Hepatocyte (in vitro differentiated cells): Measurements from ENCODE around the gene KYAT1. TPM values are rescaled to one million over a fixed set of nuclear protein-coding genes. Genes with fewer than 3 reads are reported as not detected.

ENCODE experiments used
- DNase-seq: peaks from one replicate; pipeline ENCODE4 v3.0.0-alpha.2; 2016; ENCODE audit warnings: low spot score
- H2AFZ ChIP-seq: fragments of 200-600 bp; sonication (generic); 2 replicates; pipeline ENCODE4 v1.6.0; 2016; ENCODE audit warnings: antibody characterized with exemption, mild to moderate bottlenecking
- H3K27ac ChIP-seq: fragments of 200-600 bp; sonication (generic); 2 replicates; pipeline ENCODE4 v1.5.1; 2016; ENCODE audit warnings: mild to moderate bottlenecking
- H3K27me3 ChIP-seq: fragments of 200-600 bp; sonication (generic); 2 replicates; pipeline ENCODE4 v1.6.1; 2016
- H3K36me3 ChIP-seq: fragments of 200-600 bp; sonication (generic); replicated peaks from 2 replicates; pipeline ENCODE4 v1.5.1; 2016; ENCODE audit warnings: low read depth; ENCODE audit not compliant: insufficient read depth
- H3K4me1 ChIP-seq: fragments of 200-600 bp; sonication (generic); 2 replicates; pipeline ENCODE4 v1.5.1; 2016; ENCODE audit warnings: mild to moderate bottlenecking, moderate library complexity; ENCODE audit not compliant: insufficient read depth
- H3K4me2 ChIP-seq: fragments of 200-600 bp; sonication (generic); 2 replicates; pipeline ENCODE4 v1.6.0; 2016
- H3K4me3 ChIP-seq: fragments of 200-600 bp; sonication (generic); 2 replicates; pipeline ENCODE4 v1.5.1; 2016; ENCODE audit warnings: mild to moderate bottlenecking
- H3K79me2 ChIP-seq: fragments of 200-600 bp; sonication (generic); 2 replicates; pipeline ENCODE4 v1.6.0; 2017; ENCODE audit warnings: mild to moderate bottlenecking
- H3K9me2 ChIP-seq: fragments of 200-600 bp; sonication (generic); replicated peaks from 2 replicates; pipeline ENCODE4 v1.6.0; 2017; ENCODE audit warnings: mild to moderate bottlenecking; ENCODE audit not compliant: insufficient read depth
- H3K9me3 ChIP-seq: fragments of 200-600 bp; sonication (generic); 2 replicates; pipeline ENCODE4 v1.5.1; 2016; ENCODE audit warnings: low read depth, mild to moderate bottlenecking
- H4K20me1 ChIP-seq: fragments of 200-600 bp; sonication (generic); 2 replicates; pipeline ENCODE4 v1.6.0; 2016; ENCODE audit warnings: mild to moderate bottlenecking; ENCODE audit not compliant: insufficient read depth, poor library complexity, severe bottlenecking
- CTCF ChIP-seq: fragments of 200-600 bp; sonication (generic); IDR thresholded peaks from 2 replicates; pipeline ENCODE4 v1.5.1; 2016; ENCODE audit warnings: antibody characterized with exemption, mild to moderate bottlenecking; ENCODE audit not compliant: poor library complexity
- EZH2 ChIP-seq: fragments of 200-600 bp; sonication (generic); IDR thresholded peaks from 2 replicates; pipeline ENCODE4 v1.6.1; 2016; ENCODE audit warnings: antibody characterized with exemption, mild to moderate bottlenecking, borderline replicate concordance
- EZH2phosphoT487 ChIP-seq: fragments of 200-600 bp; sonication (generic); IDR thresholded peaks from one replicate; pipeline ENCODE4 v1.6.1; 2018; ENCODE audit warnings: antibody characterized with exemption, mild to moderate bottlenecking, low read depth, moderate library complexity; ENCODE audit not compliant: unreplicated experiment, severe bottlenecking
- WGBS: methylation state at CpG from one replicate; pipeline ENCODE4 v1.1.6; 2016; ENCODE audit warnings: low lambda C conversion rate; ENCODE audit errors: missing lambda C conversion rate; 5-methylcytosine and 5-hydroxymethylcytosine counted together
- polyA plus RNA-seq: library from polyadenylated mRNA; unstranded; fragments of >200 nt; fragmentation: Nextera tagmentation; extraction: Ambion mirVana; gene quantifications from 2 replicates; pipeline ENCODE4 v1.2.1, GENCODE V29; 2016
- total RNA-seq: library from RNA; depleted of rRNA; stranded (reverse); fragments of >200 nt; gene quantifications from 2 replicates; pipeline ENCODE4 v1.2.3, GENCODE V29; 2014

KYAT1 gene
- total and polyA plus RNA-seq, 2 experiments from 2014 or later, result 5.1 to 8.7 TPM

- Histone ChIP-seq H3K9me2 (no peaks in the 10 kb centered on the region), H3K4me3 (no peak overlapping the region), H3K79me2 (peaks cover 29% of the 10 kb centered on the region), H2AFZ (no peak overlapping the region), H3K27me3 (no peaks in the 10 kb centered on the region), H3K9me3 (no peaks in the 10 kb centered on the region), H3K36me3 (no peaks in the 10 kb centered on the region), H3K4me2 (no peak overlapping the region), H3K4me1 (no peaks in the 10 kb centered on the region), H3K27ac (no peak overlapping the region), H4K20me1 (no peaks in the 10 kb centered on the region)
- 85% methylated on average over 8 of the region's 8 CpGs for WGBS
- DNase-seq, result no peak
- no peak for TF ChIP-seq EZH2phosphoT487
- TF ChIP-seq CTCF, result no peak
- no peak for TF ChIP-seq EZH2
Measured at GRCh38 chr9:128899566-128900322, 18.0 kb upstream of the KYAT1 start.

- no peaks in the 10 kb centered on the region for H3K9me3 ChIP-seq
- H3K4me3 ChIP-seq, result no peak overlapping the region
- H3K4me1 ChIP-seq, result no peaks in the 10 kb centered on the region
- H2AFZ ChIP-seq, result no peak overlapping the region
- DNase-seq, result no peak
- H3K36me3 ChIP-seq, result no peaks in the 10 kb centered on the region
- H3K9me2 ChIP-seq, result no peaks in the 10 kb centered on the region
- no peak overlapping the region for H3K4me2 ChIP-seq
- H3K27ac ChIP-seq, result no peak overlapping the region
- TF ChIP-seq EZH2 (no peak), CTCF (no peak), EZH2phosphoT487 (no peak)
- H3K27me3 ChIP-seq, result no peaks in the 10 kb centered on the region
- no peaks in the 10 kb centered on the region for H4K20me1 ChIP-seq
- 94% methylated on average over 18 of the region's 18 CpGs for WGBS
- H3K79me2 ChIP-seq, result peaks cover 26% of the 10 kb centered on the region
Measured at GRCh38 chr9:128898845-128899565, 17.3 kb upstream of the KYAT1 start.

GRCh38 chr9:128898382-128898781 is 16.6 kb upstream of the KYAT1 start:
- Histone ChIP-seq H3K9me3 (no peaks in the 10 kb centered on the region), H3K9me2 (no peaks in the 10 kb centered on the region), H3K27ac (no peak overlapping the region), H3K27me3 (no peaks in the 10 kb centered on the region), H4K20me1 (no peaks in the 10 kb centered on the region), H3K36me3 (no peaks in the 10 kb centered on the region), H3K4me2 (no peak overlapping the region), H2AFZ (no peak overlapping the region), H3K79me2 (peaks cover 26% of the 10 kb centered on the region), H3K4me3 (no peak overlapping the region), H3K4me1 (peaks cover under 1% of the 10 kb centered on the region)
- TF ChIP-seq CTCF (no peak), EZH2phosphoT487 (no peak), EZH2 (no peak)
- no peak for DNase-seq
- WGBS, result 96% methylated on average over 5 of the region's 5 CpGs
